Fibroblast of lung (primary cell): Measurements from ENCODE around the gene RFPL1. TPM values are rescaled to one million over a fixed set of nuclear protein-coding genes. Genes with fewer than 3 reads are reported as not detected.
"Not testable (repeated sequence)": the region's sequence is repeated elsewhere in the genome, so short reads cannot be mapped to it uniquely, and the experiment has no call there.

Experiments used
- DNase-seq, 2 donors: peaks; one replicate each; pipeline versions ENCODE4 v3.0.0 to v3.0.0-alpha.2; 2010; ENCODE audit warnings: low read depth in 2 of 2
- H2AFZ ChIP-seq: 2 replicates; pipeline ENCODE4 v1.5.1; 2012; ENCODE audit warnings: low read length, control low read depth, inconsistent platforms
- H3K27ac ChIP-seq: 2 replicates; pipeline ENCODE4 v1.5.1; 2011; ENCODE audit warnings: low read length, control low read depth; ENCODE audit not compliant: insufficient read depth
- H3K27me3 ChIP-seq: 2 replicates; pipeline ENCODE4 v1.5.1; 2011; ENCODE audit warnings: mild to moderate bottlenecking, low read length; ENCODE audit not compliant: control insufficient read depth, insufficient read depth
- H3K36me3 ChIP-seq: 2 replicates; pipeline ENCODE4 v1.5.1; 2011; ENCODE audit warnings: low read length; ENCODE audit not compliant: control insufficient read depth, insufficient read depth
- H3K4me1 ChIP-seq: 2 replicates; pipeline ENCODE4 v1.5.1; 2011; ENCODE audit warnings: low read length; ENCODE audit not compliant: control insufficient read depth, insufficient read depth; ENCODE audit errors: extremely low read depth
- H3K4me2 ChIP-seq: 2 replicates; pipeline ENCODE4 v1.5.1; 2011; ENCODE audit warnings: low read length, control low read depth; ENCODE audit not compliant: insufficient read depth; ENCODE audit errors: extremely low read depth
- H3K4me3 ChIP-seq, 4 experiments: fragments of 200-600 bp in 1 of 4; sonication (generic) in 1 of 4; replicated peaks in 1 of 4; 2 replicates each; pipeline ENCODE4 v1.5.1; 2011 to 2016; ENCODE audit warnings: low read length in 4 of 4, low read depth in 3 of 4, mild to moderate bottlenecking in 3 of 4, control low read depth in 2 of 4, inconsistent platforms in 1 of 4, mixed read lengths in 1 of 4; ENCODE audit not compliant: insufficient read depth in 1 of 4; ENCODE audit errors: control extremely low read depth in 1 of 4
- H3K79me2 ChIP-seq: 2 replicates; pipeline ENCODE4 v1.5.1; 2012; ENCODE audit warnings: mild to moderate bottlenecking, low read length, inconsistent platforms; ENCODE audit not compliant: control insufficient read depth, insufficient read depth
- H3K9ac ChIP-seq: 2 replicates; pipeline ENCODE4 v1.5.1; 2011; ENCODE audit warnings: mild to moderate bottlenecking, low read length, control low read depth; ENCODE audit not compliant: insufficient read depth
- H3K9me3 ChIP-seq: 2 replicates; pipeline ENCODE4 v1.5.1; 2012; ENCODE audit warnings: low read depth, low read length; ENCODE audit not compliant: control insufficient read depth, insufficient read depth
- H4K20me1 ChIP-seq: 2 replicates; pipeline ENCODE4 v1.5.1; 2011; ENCODE audit warnings: low read length; ENCODE audit not compliant: control insufficient read depth, insufficient read depth; ENCODE audit errors: extremely low read depth
- CTCF ChIP-seq, 2 donors: IDR thresholded peaks in 1 of 2; conservative IDR thresholded peaks in 1 of 2; 1 replicate in 1 of 2; 2 replicates in 1 of 2; pipeline ENCODE4 v1.5.1; 2011 to 2012; ENCODE audit warnings: low read length in 2 of 2, control low read depth in 1 of 2, inconsistent platforms in 1 of 2, low read depth in 1 of 2, mild to moderate bottlenecking in 1 of 2
- EZH2 ChIP-seq: IDR thresholded peaks from 2 replicates; pipeline ENCODE4 v1.5.1; 2012; ENCODE audit warnings: low read length, control low read depth, mild to moderate bottlenecking; ENCODE audit errors: missing control alignments
- polyA plus RNA-seq, 2 donors: library from polyadenylated mRNA; depleted of rRNA in 1 of 2; stranded (reverse) in 1 of 2; unstranded in 1 of 2; fragments of >200 nt; gene quantifications; 2 replicates each; pipeline ENCODE4 v1.2.1, GENCODE V29; 2011 to 2012; ENCODE audit warnings: missing spikeins in 1 of 2
- total RNA-seq: library from RNA; depleted of rRNA; stranded (reverse); fragments of >200 nt; gene quantifications from 2 replicates; pipeline ENCODE4 v1.2.1, GENCODE V29; 2014

RFPL1 gene
- total and polyA plus RNA-seq, 2 donors (not counting 1 experiment from before 2014, with no cell fraction given): not detected

- H3K79me2 ChIP-seq: no peaks in the 10 kb centered on the region
- no peak for DNase-seq
- H3K4me3 ChIP-seq: no peak overlapping the region
- no peak overlapping the region for H3K4me2 ChIP-seq
- no peak overlapping the region for H3K27ac ChIP-seq
- TF ChIP-seq CTCF (conservative IDR thresholded peaks at IDR 0.05 in 1 of 2, IDR thresholded peaks at IDR 0.05 in 1 of 2; ENCODE audit: low read depth in 1 of 2, low read length in 2 of 2): no peak
- no peak for TF ChIP-seq EZH2
- no peak overlapping the region for H3K9ac ChIP-seq
- H3K9me3 ChIP-seq: no peaks in the 10 kb centered on the region
- H3K4me1 ChIP-seq: no peaks in the 10 kb centered on the region
- no peaks in the 10 kb centered on the region for H3K27me3 ChIP-seq
- no peaks in the 10 kb centered on the region for H4K20me1 ChIP-seq
- no peaks in the 10 kb centered on the region for H3K36me3 ChIP-seq
- no peak overlapping the region for H2AFZ ChIP-seq
Measured at GRCh38 chr22:29487426-29487986, 49.1 kb downstream of the RFPL1 start.

GRCh38 chr22:29489127-29489780, 50.9 kb downstream of the RFPL1 start:
- not testable (repeated sequence) for H3K4me3 ChIP-seq, H3K9ac ChIP-seq, H3K4me1 ChIP-seq, H3K9me3 ChIP-seq, H3K79me2 ChIP-seq, H3K27ac ChIP-seq, H2AFZ ChIP-seq, H3K4me2 ChIP-seq, H4K20me1 ChIP-seq, DNase-seq, H3K27me3 ChIP-seq, H3K36me3 ChIP-seq

- Histone ChIP-seq H3K27ac (no peak overlapping the region), H3K79me2 (no peaks in the 10 kb centered on the region), H2AFZ (no peak overlapping the region), H3K4me2 (no peak overlapping the region), H4K20me1 (no peaks in the 10 kb centered on the region), H3K36me3 (no peaks in the 10 kb centered on the region), H3K4me1 (no peaks in the 10 kb centered on the region), H3K9me3 (no peaks in the 10 kb centered on the region), H3K4me3 (no peak overlapping the region), H3K27me3 (no peaks in the 10 kb centered on the region), H3K9ac (no peak overlapping the region)
- no peak for DNase-seq
- TF ChIP-seq CTCF (conservative IDR thresholded peaks at IDR 0.05 in 1 of 2, IDR thresholded peaks at IDR 0.05 in 1 of 2; ENCODE audit: low read depth in 1 of 2, low read length in 2 of 2) (no peak), EZH2 (no peak)
Measured at GRCh38 chr22:29491012-29491411, 52.6 kb downstream of the RFPL1 start.

Other genes starting within 250 kb of the RFPL1 start
- 0.50 and 2.8 TPM in 2 replicates for gene EMID1, start 232.7 kb upstream of the RFPL1 start, total RNA-seq
- gene EMID1, start 232.7 kb upstream of the RFPL1 start, polyA plus RNA-seq: not detected in 2 replicates
- gene RHBDD3, start 170.6 kb upstream of the RFPL1 start, total RNA-seq: 20.3 and 20.6 TPM in 2 replicates
- gene RHBDD3, start 170.6 kb upstream of the RFPL1 start, polyA plus RNA-seq: 6.7 and 7.2 TPM in 2 replicates
- 107 and 150 TPM in 2 replicates for gene EWSR1, start 170.3 kb upstream of the RFPL1 start, total RNA-seq
- gene EWSR1, start 170.3 kb upstream of the RFPL1 start, polyA plus RNA-seq: 172 and 224 TPM in 2 replicates
- 6.9 and 8.9 TPM in 2 replicates for gene GAS2L1, start 131.9 kb upstream of the RFPL1 start, total RNA-seq
- 5.4 and 7.5 TPM in 2 replicates for gene GAS2L1, start 131.9 kb upstream of the RFPL1 start, polyA plus RNA-seq
- gene RASL10A, start 122.9 kb upstream of the RFPL1 start, total RNA-seq: not detected in 2 replicates
- not detected in 2 replicates for gene RASL10A, start 122.9 kb upstream of the RFPL1 start, polyA plus RNA-seq
- gene AP1B1, start 50.0 kb upstream of the RFPL1 start, total RNA-seq: 26.2 and 44.1 TPM in 2 replicates
- gene AP1B1, start 50.0 kb upstream of the RFPL1 start, polyA plus RNA-seq: 45.6 and 76.0 TPM in 2 replicates
- 0.17 and 0.26 TPM in 2 replicates for gene NEFH, start 41.6 kb downstream of the RFPL1 start, total RNA-seq
- gene NEFH, start 41.6 kb downstream of the RFPL1 start, polyA plus RNA-seq: 0.37 and 2.1 TPM in 2 replicates
- gene THOC5, start 115.2 kb downstream of the RFPL1 start, total RNA-seq: 47.8 and 52.8 TPM in 2 replicates
- 48.5 and 60.7 TPM in 2 replicates for gene THOC5, start 115.2 kb downstream of the RFPL1 start, polyA plus RNA-seq
- 33.9 and 55.5 TPM in 2 replicates for gene NIPSNAP1, start 142.5 kb downstream of the RFPL1 start, total RNA-seq
- 51.8 and 62.1 TPM in 2 replicates for gene NIPSNAP1, start 142.5 kb downstream of the RFPL1 start, polyA plus RNA-seq
- gene NF2, start 165.1 kb downstream of the RFPL1 start, total RNA-seq: 37.0 and 55.5 TPM in 2 replicates
- 80.9 and 108 TPM in 2 replicates for gene NF2, start 165.1 kb downstream of the RFPL1 start, polyA plus RNA-seq